Suprapubic skin (tissue), 4 donors: ENCODE measurements around the gene NFIA. TPM values are rescaled to one million over a fixed set of nuclear protein-coding genes. Genes with fewer than 3 reads are reported as not detected.

ENCODE experiments used
- DNase-seq, 2 donors: peaks; one replicate each; pipeline ENCODE4 v3.0.0-alpha.2; 2019; ENCODE audit warnings: low spot score in 2 of 2
- H3K27ac ChIP-seq: fragments of 200-600 bp; sonication (generic); one replicate; pipeline ENCODE4 v1.5.1; 2019
- H3K27me3 ChIP-seq: fragments of 200-600 bp; sonication (generic); one replicate; pipeline ENCODE4 v1.5.1; 2019
- H3K36me3 ChIP-seq: fragments of 200-600 bp; sonication (generic); one replicate; pipeline ENCODE4 v1.5.1; 2019
- H3K4me1 ChIP-seq: fragments of 200-600 bp; sonication (generic); one replicate; pipeline ENCODE4 v1.5.1; 2019
- H3K4me3 ChIP-seq: fragments of 200-600 bp; sonication (generic); one replicate; pipeline ENCODE4 v1.5.1; 2019; ENCODE audit warnings: mild to moderate bottlenecking
- H3K9me3 ChIP-seq: fragments of 200-600 bp; sonication (generic); one replicate; pipeline ENCODE4 v1.5.1; 2019
- EP300 ChIP-seq: sonication (generic); formaldehyde crosslinking; IDR thresholded peaks from one replicate; pipeline ENCODE4 v1.6.1; 2017; ENCODE audit warnings: antibody characterized with exemption
- POLR2A ChIP-seq, 2 donors: fragments of 450-650 bp; IDR thresholded peaks; one replicate each; pipeline ENCODE4 v1.6.1; 2017; ENCODE audit warnings: antibody characterized with exemption in 2 of 2, mild to moderate bottlenecking in 2 of 2, moderate library complexity in 2 of 2
- POLR2AphosphoS5 ChIP-seq, 3 donors: sonication (generic); formaldehyde crosslinking; IDR thresholded peaks; one replicate each; pipeline ENCODE4 v1.6.1; 2017; ENCODE audit warnings: antibody characterized with exemption in 3 of 3
- WGBS: methylation state at CpG from one replicate; pipeline ENCODE4 v1.1.5; 2018; 5-methylcytosine and 5-hydroxymethylcytosine counted together
- total RNA-seq, 4 donors: library from RNA; depleted of rRNA; stranded (reverse); fragments of >200 nt; gene quantifications; one replicate each; pipeline ENCODE4 v1.1.0, GENCODE V29; 2016
- TF ChIP-seq, protein P1 (sequence below), 2 donors: fragments of 200-600 bp in 1 of 2; fragments of 450-650 bp in 1 of 2; sonication (generic) in 1 of 2; IDR thresholded peaks; one replicate each; pipeline ENCODE4 v1.5.1; 2016 to 2019; ENCODE audit warnings: antibody characterized with exemption in 2 of 2, mild to moderate bottlenecking in 1 of 2, moderate library complexity in 1 of 2

The NFIA gene
- total RNA-seq, 4 donors from 2014 or later, result 30.1 to 54.2 (median 48.2) TPM

DNA sequence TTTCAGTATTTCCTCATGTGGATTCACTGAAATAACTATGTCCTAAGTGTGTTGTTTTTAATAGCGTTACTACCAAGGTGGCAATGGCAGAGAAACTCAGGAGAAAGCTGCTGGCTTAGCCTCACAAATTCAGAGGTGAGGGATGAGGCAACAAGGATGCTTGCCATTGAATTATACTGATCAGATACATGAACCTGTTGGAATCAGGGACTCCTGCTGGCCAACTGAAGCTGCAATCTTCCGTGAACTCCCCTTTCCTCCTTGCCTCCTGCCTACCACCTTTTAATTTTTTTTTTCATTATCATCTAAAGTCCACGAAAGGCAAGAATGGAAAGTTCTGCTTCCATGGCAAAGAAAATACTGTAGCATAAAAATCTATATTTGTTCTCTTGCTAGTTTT is 254.7 kb downstream of the NFIA start:
- TF ChIP-seq EP300, result no peak
- TF ChIP-seq, protein P1, sequence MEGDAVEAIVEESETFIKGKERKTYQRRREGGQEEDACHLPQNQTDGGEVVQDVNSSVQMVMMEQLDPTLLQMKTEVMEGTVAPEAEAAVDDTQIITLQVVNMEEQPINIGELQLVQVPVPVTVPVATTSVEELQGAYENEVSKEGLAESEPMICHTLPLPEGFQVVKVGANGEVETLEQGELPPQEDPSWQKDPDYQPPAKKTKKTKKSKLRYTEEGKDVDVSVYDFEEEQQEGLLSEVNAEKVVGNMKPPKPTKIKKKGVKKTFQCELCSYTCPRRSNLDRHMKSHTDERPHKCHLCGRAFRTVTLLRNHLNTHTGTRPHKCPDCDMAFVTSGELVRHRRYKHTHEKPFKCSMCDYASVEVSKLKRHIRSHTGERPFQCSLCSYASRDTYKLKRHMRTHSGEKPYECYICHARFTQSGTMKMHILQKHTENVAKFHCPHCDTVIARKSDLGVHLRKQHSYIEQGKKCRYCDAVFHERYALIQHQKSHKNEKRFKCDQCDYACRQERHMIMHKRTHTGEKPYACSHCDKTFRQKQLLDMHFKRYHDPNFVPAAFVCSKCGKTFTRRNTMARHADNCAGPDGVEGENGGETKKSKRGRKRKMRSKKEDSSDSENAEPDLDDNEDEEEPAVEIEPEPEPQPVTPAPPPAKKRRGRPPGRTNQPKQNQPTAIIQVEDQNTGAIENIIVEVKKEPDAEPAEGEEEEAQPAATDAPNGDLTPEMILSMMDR (IDR thresholded peaks at IDR 0.05), result peak in 1 of 2 donors; percentile 15
- no peak for TF ChIP-seq POLR2AphosphoS5 (IDR thresholded peaks at IDR 0.05)
- TF ChIP-seq POLR2A (IDR thresholded peaks at IDR 0.05), result no peak
- DNase-seq, result no peak
- 64% methylated on average over 3 of the region's 3 CpGs for WGBS
- peak overlapping the region; percentile 89 for H3K27ac ChIP-seq
- H3K9me3 ChIP-seq, result no peaks in the 10 kb centered on the region
- no peaks in the 10 kb centered on the region for H3K36me3 ChIP-seq
- H3K27me3 ChIP-seq, result no peaks in the 10 kb centered on the region
- peaks cover 34% of the 10 kb centered on the region for H3K4me1 ChIP-seq
- H3K4me3 ChIP-seq, result no peak overlapping the region

DNA sequence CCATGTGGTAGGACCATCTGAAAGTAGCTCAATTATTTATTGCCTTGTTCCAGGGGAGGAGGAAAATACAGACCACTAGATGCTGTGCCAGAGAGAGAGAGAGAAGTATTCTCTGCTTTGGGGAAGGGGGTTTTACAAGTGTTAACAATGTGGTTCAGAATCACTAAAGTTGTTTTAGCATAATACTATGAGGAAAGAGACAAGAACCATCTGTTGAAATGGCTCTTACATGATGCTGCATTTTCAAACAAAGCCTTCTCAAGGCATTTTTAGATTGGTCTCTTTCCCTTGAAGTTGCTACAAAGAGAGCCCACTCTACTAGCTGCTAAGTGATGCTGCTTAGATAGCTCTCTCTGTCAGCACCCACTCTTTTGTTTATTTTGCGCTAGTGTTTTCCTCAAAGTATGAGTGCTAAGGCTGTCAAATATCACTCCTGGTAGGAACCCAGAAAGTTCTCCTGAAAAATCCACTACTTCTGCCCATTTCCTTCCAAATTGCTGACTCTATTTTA is 255.1 kb downstream of the NFIA start:
- Histone ChIP-seq H3K4me3 (peak overlapping the region; percentile 13), H3K9me3 (no peaks in the 10 kb centered on the region), H3K27ac (peak overlapping the region; percentile 89), H3K4me1 (peaks cover 34% of the 10 kb centered on the region), H3K27me3 (no peaks in the 10 kb centered on the region), H3K36me3 (no peaks in the 10 kb centered on the region)
- no peak for DNase-seq
- TF ChIP-seq POLR2A (IDR thresholded peaks at IDR 0.05) (no peak), POLR2AphosphoS5 (IDR thresholded peaks at IDR 0.05) (no peak), EP300 (no peak)
- TF ChIP-seq, protein P1 (IDR thresholded peaks at IDR 0.05), result no peak
- 81% methylated on average over 1 of the region's 1 CpG for WGBS

- WGBS, result 22% methylated on average over 13 of the region's 13 CpGs
- peak in 2 of 3 donors; percentile 56 to 77 for TF ChIP-seq POLR2AphosphoS5 (IDR thresholded peaks at IDR 0.05)
- TF ChIP-seq EP300, result no peak
- TF ChIP-seq, protein P1 (IDR thresholded peaks at IDR 0.05), result peak; percentile 52 to 64
- no peak for TF ChIP-seq POLR2A (IDR thresholded peaks at IDR 0.05)
- Histone ChIP-seq H3K9me3 (no peaks in the 10 kb centered on the region), H3K4me3 (peak overlapping the region; percentile 13), H3K27me3 (no peaks in the 10 kb centered on the region), H3K36me3 (no peaks in the 10 kb centered on the region), H3K4me1 (peaks cover 34% of the 10 kb centered on the region), H3K27ac (peak overlapping the region; percentile 89)
- DNase-seq, result peak; percentile 81 to 85
These were observed 255.9 kb downstream of the NFIA start for GRCh38 chr1:61337981-61338848.

DNA sequence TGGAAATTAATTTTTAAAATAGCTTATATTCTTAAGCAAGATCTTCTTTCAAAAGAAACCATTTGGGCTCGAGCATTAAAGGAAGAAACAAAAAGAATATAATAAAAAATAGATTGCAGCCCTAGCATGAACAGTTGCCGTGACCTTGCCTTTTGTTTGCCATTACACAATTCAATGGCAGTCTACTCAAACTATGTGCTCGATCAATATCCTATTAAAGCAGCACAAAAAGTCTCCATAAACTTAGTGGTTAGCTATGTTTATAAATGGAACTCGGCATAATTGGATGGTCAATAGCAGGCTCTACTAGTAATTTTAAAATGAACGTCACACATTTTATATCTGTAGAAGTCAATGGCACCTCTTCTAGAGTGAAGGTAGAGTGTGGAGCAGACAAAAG is 256.5 kb downstream of the NFIA start:
- DNase-seq, result no peak
- H3K4me3 ChIP-seq, result peak overlapping the region; percentile 13
- TF ChIP-seq POLR2AphosphoS5 (IDR thresholded peaks at IDR 0.05) (no peak), POLR2A (IDR thresholded peaks at IDR 0.05) (no peak), EP300 (no peak)
- TF ChIP-seq, protein P1 (IDR thresholded peaks at IDR 0.05), result no peak
- no peaks in the 10 kb centered on the region for H3K9me3 ChIP-seq
- peaks cover 34% of the 10 kb centered on the region for H3K4me1 ChIP-seq
- no peaks in the 10 kb centered on the region for H3K27me3 ChIP-seq
- H3K27ac ChIP-seq, result peak overlapping the region; percentile 89
- WGBS, result 76% methylated on average over 5 of the region's 5 CpGs
- no peaks in the 10 kb centered on the region for H3K36me3 ChIP-seq

GRCh38 chr1:61341426-61341825 is 259.1 kb downstream of the NFIA start:
- no peak overlapping the region for H3K27ac ChIP-seq
- no peaks in the 10 kb centered on the region for H3K9me3 ChIP-seq
- H3K27me3 ChIP-seq, result no peaks in the 10 kb centered on the region
- no peak overlapping the region for H3K4me3 ChIP-seq
- no peak for DNase-seq
- TF ChIP-seq, protein P1 (IDR thresholded peaks at IDR 0.05), result no peak
- TF ChIP-seq POLR2A (IDR thresholded peaks at IDR 0.05), result no peak
- TF ChIP-seq EP300, result no peak
- TF ChIP-seq POLR2AphosphoS5 (IDR thresholded peaks at IDR 0.05), result no peak
- WGBS, result 91% methylated on average over 6 of the region's 6 CpGs
- H3K36me3 ChIP-seq, result no peaks in the 10 kb centered on the region
- H3K4me1 ChIP-seq, result peaks cover 36% of the 10 kb centered on the region
